HL-60/S4 treated with phorbol 12-myristate 13-acetate at 8.2 ng/mL for 4 days and 3 days (cell line): Measurements from ENCODE around the gene MKNK2.
"Not testable (repeated sequence)": the region's sequence is repeated elsewhere in the genome, so short reads cannot be mapped to it uniquely, and the experiment has no call there.

Experiments
- in situ Hi-C: fragments of 300-500 bp; cut with MboI; formaldehyde crosslinking; loops from 2 replicates; pipeline ENCODE4 v1.15.0; 2022; ENCODE audit warnings: low sequenced_read_pairs

The MKNK2 gene

DNA sequence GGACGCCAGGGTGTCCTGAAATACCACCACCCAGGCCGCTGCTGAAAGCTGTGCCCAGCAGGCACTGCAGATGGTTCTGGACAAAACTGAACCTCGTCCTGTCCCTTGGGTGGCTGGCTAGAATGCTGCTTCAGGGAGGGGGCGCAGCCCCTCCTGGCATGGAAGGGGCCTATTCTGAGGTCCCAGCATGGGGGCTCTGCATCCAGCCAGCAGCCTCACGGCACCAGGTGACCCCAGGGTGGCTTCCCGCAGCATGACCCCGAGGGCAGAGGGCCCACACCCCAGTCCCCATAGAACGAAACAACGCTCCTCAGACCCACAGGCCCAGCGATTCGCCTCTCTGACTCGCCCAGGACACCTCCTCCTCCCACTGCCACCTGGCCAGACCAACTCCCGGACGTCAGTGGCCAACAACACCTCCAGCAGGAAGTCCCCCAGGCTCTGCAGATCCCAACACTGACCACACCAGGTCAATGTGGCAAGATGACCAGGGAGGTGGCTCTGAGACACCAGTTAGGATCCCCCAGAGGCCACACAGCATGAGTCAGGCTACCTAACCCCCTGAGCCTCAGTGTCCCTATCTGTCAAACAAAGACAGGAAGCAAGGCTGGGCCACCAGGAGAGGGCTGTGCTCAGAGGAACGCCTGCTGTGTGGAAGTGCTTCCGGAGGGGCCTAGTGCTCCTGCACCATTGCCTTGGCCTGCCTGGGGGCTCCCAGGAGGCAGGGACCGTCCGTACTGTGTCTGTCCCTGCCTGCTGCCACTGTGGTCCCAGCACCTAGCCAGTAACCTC, 6.1 kb downstream of the MKNK2 start:
- in situ Hi-C loops: no loop called here

DNA sequence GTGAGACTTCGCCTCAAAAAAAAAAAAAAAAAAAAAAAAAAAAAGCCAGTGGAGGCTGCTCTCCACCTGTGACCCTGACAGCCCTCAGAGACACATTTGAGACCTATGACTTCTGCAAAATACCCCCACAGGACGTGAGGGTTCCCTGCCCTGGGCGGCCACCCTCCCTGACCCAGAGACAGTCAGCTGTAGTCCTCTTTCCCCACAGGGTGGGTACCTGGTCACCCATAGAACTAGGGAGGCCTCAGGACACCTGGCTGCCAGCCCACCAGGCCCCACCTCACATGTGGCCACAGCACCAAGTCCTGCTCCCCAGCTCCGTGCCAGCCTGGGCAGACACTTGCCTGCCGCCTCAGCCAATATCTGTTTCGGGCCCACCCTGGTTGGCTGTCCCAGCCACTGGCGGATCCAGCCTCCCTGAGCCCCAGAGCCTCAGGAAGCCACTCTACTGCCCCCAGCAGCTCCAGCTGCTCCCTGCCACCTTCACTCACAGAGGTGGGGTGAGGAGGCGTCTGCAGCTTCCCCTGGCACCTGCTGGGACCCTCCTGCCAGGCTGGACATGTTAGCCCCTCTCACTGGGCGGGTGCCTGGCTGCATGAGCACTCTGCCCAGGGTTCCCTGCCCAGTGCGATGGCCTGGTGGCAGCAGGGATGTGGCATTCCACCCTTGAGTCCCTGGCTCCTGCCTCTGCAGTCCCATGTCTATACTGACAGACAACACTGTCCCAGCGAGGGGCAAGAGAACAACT, 6.9 kb downstream of the MKNK2 start:
- in situ Hi-C loops: no loop called here

DNA sequence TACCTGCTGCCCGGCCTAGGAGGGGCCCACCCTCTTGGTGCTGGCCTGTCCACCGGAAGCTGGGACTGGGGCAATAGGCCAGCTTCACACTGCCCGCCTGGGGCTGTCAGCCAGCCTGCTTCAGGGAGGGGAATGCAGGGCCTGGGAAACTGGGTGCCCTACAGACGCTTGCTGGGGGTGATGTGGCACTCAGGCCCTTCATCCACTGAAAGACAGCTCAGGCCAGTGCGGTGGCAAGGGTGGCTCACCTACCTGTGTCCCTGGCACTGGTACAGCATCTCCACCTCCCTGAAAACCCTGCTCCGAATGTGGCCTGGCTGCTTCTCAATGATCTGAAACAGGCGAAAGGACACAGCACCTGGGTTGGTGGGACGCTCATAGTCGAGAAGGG, 7.8 kb downstream of the MKNK2 start:
- in situ Hi-C loops: no loop called here

DNA sequence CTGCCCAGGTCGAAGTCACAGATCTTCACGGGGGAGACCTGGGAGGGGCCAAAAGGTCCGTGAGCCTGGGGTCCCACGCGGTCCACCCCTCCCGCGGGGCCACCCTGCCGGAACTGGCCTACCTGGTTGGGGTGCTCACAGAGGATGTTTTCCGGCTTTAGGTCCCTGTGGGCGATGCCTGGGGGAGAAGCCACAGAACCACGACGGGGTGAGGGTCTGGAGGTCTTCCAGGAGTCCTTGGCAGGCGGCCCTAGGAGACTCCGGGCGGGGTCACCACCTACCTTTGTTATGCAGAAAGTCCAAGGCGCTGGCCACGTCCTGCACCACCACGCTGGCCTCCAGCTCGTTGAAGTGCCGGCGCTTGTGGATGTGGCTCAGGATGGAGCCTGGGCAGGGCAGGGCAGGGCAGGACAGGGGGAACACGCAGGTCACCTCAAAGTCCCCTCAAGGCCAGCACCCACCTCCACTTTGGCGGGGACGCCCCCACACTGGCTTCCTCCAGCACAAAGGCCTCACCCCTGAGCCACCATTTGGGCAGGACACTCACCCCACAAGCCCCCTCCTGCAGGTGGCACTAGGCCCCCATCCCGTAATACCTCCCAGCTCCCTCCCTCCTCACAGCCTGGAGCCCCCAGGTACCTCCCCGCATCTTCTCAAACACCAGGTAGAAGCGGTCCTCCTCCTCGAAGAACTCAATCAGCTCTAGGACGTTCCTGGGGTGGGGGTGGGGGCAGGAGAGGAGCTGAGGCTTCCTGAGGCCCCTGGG, 8.4 kb downstream of the MKNK2 start:
- in situ Hi-C loops: no loop called here

DNA sequence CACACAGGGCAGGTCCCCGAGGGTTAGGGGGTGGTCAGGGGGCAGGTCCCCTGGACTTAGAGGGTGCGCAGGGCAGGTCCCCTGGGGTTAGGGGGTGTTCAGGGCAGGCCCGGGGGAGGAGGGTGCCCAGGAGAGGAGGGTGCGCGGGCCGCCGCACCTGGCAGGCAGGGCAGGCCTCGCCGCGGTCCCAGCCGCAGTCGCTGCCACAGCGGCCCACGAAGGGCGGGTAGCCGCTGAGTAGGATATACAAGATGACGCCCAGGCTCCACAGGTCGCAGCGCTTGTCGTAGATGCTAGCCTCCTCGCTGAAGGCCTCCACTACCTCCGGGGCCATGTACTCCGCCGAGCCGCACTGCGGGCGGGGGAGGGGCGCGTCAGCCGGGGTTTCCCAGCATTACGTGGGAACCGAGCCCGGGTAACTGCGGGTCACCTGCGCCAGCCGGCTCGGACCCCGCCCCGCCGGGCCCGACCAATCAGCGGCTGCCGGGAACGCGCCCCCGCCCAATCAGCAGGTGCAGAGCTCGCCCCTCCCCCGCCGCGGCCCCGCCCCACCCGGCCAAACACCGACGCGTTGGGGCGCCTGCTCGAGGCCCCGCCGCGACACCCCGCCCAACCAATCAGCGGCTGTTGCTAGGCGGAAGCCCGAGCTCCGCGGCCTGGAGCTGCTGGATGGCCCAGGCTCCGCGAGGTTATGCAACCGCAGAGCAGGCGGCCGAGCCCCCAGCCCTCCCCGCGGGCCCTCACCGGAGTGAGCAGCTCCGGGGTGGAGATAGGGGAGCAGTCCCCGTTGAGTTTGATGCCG, 9.2 kb downstream of the MKNK2 start:
- in situ Hi-C loops: no loop called here

DNA sequence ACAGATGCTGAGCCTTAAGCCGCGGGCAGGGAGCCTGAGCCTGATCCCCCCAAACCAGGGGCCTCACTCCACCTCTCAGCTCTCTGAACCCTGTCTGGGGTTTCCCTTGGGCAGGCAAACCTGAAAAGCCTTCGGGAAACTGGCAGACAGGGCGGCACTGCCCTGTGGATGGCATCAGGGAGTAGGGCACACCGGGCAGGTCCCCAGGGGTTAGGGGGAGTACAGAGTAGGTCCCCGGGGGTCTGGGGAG, 9.7 kb downstream of the MKNK2 start:
- in situ Hi-C loops: no loop called here

DNA sequence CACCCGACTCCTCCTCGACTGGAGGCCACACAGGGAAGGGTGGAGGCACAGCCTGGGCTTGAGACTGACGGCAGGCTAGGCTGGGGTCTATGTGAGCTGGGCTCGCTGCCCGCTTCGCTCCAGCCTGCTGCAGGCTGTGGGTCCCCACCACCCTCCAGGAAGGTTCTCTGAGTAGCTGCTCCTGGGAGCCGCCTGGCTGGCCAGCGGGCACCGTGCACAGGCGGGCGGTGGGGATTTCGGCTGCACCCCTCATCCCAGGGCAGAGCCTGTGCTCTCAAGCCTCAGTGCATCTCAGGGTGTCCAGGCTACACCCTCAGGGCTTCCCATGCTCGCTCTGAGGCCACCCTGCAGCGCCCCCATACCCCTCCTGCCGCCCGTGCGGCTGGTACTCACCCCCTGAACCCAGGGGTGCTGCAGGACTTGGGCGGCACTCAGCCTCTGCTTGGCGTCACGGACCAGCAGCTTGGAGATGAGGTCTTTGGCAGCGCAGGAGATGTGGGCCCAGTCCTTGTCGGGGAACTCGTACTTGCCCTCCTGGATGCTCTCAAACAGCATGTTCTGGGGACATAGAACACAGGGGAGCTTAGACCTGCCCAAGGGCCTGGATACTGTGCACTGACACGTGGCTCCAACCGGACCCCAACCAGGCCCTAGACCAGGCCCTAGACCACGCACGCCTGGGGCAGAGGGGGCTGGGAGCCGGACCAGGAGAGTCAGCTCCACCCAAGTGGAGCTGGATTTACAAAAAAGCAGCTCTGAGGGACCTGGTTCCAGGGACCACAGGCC, 10.2 kb downstream of the MKNK2 start:
- in situ Hi-C loops: no loop called here

DNA sequence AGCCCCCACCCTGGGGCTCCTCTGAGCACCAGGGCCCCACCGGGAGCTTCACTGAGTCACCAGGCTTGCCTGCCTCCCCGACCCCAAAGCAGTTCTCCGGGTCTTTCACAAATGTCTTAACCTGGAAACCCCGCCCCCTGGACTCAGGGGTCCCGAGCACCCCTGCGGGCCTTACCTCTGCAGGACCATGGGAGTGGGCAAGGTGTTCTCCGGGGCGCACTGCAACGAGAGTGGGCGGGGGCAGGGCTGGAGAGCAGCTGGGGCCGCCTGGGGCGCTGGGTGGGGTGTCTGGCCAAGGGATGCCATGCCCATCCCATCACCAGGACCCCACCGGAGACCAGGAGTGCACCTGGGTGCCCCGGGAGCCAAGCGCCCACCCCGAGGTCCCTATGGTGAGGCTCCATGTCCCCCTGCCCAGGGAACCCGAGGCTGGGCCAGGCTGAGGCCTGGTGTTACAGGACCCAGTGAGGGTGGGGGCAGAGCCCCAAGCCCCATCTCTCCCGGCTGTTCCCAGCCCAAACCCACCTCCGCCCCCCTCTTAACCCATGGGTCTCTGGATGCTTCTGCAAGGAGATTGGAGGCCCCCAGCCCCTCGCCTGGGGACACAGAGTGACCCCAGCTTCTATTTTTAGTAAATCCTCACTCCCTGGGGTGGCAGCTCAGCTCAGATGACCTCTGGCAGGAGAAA, 10.9 kb downstream of the MKNK2 start:
- in situ Hi-C loops: no loop called here

DNA sequence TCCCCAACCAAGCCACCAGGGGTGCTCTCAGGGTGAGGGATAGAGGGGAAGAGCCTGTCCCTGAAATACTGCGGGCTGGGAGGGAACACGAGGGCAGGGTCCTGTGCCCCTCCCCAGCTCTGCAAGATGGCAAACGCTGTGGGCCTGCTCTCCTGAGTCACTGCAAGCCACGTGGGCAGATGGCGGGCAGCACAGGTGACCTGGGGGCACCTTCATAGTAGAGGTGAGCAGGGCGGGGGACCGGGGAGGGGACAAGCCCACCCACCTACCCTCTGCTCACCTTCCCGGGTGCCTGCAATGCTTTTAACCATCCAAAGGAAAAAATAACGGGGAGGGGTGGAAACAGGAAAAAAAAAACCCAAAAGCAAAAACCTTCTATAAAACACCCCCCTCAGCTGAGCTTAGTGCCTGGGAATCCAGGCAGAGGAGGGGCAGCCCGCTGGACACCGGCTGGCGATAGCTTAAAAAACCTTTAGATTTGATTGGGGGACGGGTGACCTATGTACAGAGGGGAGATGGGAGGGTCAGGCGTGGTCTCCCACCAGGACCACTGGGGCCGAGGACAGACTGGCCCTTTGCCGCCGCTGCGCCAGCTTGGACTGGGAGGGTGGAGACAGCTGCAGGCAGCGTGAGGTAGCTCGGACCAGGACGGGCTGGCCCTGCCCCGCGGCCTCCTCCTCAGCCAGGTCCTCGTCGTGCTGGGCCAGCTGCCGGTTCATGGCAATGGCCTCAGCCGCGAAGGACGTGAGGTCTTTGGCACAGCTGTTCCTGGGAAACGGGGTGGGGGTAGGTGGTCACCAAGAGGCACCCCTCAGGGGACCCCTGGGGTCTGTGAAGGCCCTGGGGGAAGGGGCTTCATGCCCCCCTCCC, 11.7 kb downstream of the MKNK2 start:
- in situ Hi-C loops: no loop called here

DNA sequence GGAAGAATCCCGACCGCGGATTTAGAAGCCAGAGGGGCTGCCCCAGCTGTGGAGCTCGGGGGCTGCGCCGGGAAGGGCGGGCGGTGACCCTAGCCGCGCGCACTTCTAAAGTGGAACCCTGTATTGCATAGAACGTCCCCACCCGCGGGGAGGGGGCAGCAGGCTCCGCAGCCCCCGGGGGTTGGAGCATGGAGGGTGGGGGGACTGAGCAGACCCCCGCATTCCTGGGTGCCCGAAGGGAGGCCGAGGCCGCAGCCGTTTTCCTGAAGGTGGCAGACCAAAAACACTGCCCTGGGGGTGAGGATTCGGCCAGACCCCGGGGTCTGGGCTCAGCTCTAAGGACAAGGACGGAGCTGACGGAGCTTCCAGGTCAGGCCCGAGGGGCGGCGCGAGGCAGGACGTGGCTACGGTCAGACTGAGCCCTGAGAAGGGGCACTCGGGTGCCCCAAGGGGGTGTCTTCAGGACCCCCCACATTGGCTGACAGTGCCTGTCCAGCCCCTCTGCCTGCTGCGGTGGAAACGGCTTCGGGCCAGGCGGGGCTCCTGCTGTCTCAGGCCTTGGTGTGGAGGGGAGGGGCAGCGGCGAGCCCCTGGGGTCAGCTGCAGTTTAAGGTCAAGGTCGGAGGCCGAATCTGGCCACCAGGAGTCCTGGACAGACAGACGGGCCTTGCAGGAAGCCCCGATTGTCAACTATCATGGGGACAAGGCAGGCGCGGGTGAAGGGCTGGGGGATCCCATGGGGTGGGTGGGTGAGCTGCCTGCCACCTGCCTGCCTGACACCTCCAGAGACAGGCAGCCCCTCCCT, 12.6 kb downstream of the MKNK2 start:
- in situ Hi-C loops: no loop called here

DNA sequence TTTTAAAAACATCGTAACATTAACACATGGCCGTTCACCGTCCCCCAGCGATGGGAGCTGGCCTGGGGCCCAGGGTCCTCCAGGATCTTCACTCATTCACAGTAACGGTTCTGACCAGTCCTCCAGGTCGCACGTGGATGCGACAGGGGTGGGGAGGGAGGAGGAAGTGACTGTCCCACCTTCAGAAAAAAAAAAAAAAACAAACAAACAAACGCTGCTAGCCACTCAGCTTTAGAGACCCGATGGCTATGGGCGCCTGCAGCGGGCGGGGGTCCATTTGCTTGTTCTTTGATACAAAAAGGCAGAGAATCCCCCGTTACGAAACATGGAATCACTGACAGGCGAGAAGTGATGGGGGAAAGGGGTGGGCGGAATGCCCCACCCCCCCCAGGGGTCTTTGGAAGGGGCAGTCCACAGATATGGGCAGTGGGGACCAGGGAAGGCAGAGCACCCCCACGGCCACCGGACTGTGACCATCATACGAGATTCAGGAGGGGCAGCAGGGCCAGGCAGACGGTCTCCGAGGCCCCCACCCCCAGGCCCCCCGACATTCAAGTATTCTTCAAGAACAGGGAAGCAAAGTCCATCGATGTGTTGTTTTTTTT, 13.3 kb downstream of the MKNK2 start:
- in situ Hi-C loops: no loop called here

DNA sequence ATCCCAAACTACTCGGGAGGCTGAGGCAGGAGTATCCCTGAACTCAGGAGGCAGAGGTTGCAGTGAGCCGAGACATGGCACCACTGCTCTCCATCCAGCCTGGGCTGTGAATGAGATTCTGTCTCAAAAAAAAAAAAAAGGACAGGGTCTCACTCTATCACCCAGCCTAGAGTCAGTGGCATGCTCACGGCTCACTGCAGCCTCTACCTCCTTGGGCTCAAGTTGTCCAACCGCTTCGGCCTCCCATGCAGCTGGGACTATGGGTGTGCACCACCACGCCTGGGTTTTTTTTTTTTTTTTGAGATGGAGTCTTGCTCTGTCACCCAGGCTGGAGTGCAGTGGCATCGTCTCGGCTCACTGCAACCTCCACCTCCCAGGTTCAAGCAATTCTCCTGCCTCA, 14.6 kb downstream of the MKNK2 start:
- in situ Hi-C loops: no loop called here

DNA sequence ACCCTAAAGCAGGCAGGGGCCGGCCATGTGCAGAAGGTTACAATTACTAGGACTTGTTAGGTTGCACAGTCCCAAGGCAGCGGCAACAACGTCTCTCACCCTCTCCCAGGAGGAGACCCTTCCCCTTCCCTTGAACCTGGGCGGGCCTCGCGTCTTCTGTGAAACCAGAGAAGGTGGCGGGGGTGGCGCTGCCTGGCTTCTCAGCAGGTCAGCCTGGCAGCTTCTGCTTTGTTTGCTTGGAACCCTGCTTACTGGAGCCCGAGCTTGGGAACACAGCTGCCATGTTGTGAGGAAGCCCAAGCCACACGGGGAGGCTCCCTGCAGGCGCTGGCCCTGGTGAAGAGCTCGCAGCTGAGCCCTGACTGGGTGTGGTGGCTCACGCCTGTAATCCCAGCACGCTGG, 15.5 kb downstream of the MKNK2 start:
- in situ Hi-C loops: no loop called here

DNA sequence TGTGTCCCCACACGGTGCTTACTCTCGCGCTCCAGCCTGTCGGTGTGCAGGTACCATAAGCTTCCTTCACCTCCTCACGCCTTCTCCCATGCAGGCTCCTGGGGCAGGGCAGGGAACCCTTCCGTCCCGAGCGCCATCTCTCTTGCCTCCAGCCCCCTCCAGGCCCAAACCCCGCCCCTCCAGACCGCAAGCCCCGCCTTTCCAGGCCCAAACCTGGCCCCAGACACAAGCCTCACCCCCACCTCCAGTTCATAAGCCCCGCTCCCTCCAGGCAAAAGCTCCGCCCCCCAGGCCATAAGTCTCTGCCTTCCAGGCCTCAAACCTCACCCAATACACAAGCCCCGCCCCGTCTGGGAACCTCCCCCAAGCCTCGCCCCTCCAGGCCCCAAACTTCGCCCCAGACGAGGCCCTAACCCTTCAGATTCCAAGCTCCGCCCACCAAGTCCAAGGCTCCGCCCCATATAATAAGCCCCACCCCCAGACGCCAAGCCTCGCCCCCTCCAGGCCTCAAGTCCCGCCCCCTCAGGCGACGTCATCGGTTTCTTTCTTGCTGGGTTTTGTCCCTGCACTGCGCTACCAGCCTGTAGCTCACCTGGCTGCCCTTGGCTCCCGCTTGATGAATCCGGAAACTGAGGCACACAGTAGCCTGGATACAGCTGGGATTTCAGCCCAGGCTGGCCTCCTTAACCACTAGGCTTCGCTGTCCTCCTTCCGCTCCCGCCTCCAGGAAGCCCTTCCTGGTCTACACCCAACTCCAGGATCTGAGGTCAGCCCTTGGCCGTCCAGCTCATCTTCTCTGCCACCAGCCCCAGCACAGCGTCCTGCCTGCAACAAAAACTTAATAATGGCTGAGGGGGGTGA, 16.1 kb downstream of the MKNK2 start:
- in situ Hi-C loops: no loop called here

DNA sequence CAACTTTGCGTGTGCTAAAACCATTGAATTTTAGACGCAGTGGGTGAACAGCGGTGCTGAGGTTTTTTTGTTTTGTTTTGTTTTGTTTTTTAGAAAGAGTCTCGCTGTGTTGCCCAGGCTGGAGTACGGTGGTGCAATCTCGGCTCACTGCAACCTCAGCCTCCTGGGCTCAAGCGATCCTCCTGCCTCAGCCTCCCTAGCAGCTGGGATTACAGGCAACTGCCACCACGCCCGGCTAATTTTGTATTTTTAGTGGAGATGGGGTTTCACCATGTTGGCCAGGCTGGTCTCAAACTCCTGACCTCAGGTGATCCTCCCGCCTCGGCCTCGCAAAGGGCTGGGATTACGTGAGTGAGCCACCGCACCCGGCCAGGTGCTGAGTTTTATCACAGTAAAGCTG, 16.8 kb downstream of the MKNK2 start:
- in situ Hi-C loops: not testable (repeated sequence)

DNA sequence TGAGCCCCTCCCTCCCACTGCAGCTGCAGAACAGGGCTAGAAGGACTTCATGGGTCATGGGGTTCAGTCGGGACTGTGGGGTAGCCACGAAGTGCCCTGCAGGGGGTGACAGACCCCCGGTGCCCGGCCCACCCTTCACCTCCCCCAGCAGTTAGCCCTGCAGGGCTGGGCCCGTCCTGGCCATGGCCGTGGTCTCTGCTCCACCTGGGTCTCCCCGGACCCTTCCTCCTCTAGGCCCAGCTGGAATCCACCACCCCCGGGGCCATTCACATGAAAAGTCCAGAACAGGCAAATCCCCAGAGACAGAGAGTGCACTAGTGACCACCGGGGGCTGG, 17.3 kb downstream of the MKNK2 start:
- in situ Hi-C loops: no loop called here
